T-helper 2 cell treated with Interferon-gamma antibody and Interleukin-4, amounts not matched to agents 5 μg/mL and 100 μg/mL, for 36 hours (primary cell): ENCODE data around the gene AP4M1.

ENCODE experiments used
- DNase-seq: peaks from one replicate; pipeline ENCODE4 v3.0.0; 2021; ENCODE audit warnings: low spot score
- H3K27ac Mint-ChIP-seq: one replicate; pipeline ENCODE4 v1.8.0; 2021; ENCODE audit warnings: mild to moderate bottlenecking, mixed read lengths
- H3K27me3 Mint-ChIP-seq: one replicate; pipeline ENCODE4 v1.8.0; 2021; ENCODE audit warnings: low read depth, mixed read lengths
- H3K36me3 Mint-ChIP-seq: one replicate; pipeline ENCODE4 v1.8.0; 2021; ENCODE audit warnings: low read depth, mixed read lengths
- H3K4me1 Mint-ChIP-seq: one replicate; pipeline ENCODE4 v1.8.0; 2021; ENCODE audit warnings: low read depth, mixed read lengths
- H3K4me3 Mint-ChIP-seq: one replicate; pipeline ENCODE4 v1.8.0; 2022; ENCODE audit warnings: mild to moderate bottlenecking, moderate library complexity, mixed read lengths
- H3K9me3 Mint-ChIP-seq: one replicate; pipeline ENCODE4 v1.8.0; 2021; ENCODE audit warnings: mixed read lengths

AP4M1 gene

DNA sequence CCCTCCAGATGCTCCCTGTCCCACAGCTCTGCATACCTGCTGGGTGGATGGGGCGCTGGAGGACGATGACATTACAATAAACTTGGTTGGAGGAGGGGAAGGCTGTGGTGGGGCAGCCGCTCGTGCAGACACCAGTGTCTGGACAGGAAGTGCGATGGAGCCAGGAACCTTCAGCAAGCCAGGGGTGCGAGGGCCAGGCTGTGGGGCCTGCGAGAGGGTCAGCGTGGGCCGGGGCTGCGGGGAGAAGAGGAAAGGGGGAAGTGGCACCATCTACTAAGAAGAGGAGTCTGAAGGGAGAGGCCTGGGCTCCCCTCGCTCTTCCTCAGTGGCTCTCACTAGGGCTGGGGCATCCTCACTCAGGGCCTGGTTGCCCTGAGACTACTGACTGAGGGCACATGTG is 6.4 kb downstream of the AP4M1 start:
- H3K36me3 Mint-ChIP-seq = peaks cover 34% of the 10 kb centered on the region
- H3K4me1 Mint-ChIP-seq = peaks cover 3% of the 10 kb centered on the region
- H3K27ac Mint-ChIP-seq = no peak overlapping the region
- no peak overlapping the region for H3K4me3 Mint-ChIP-seq
- no peak for DNase-seq
- H3K9me3 Mint-ChIP-seq = no peaks in the 10 kb centered on the region
- H3K27me3 Mint-ChIP-seq = no peaks in the 10 kb centered on the region

DNA sequence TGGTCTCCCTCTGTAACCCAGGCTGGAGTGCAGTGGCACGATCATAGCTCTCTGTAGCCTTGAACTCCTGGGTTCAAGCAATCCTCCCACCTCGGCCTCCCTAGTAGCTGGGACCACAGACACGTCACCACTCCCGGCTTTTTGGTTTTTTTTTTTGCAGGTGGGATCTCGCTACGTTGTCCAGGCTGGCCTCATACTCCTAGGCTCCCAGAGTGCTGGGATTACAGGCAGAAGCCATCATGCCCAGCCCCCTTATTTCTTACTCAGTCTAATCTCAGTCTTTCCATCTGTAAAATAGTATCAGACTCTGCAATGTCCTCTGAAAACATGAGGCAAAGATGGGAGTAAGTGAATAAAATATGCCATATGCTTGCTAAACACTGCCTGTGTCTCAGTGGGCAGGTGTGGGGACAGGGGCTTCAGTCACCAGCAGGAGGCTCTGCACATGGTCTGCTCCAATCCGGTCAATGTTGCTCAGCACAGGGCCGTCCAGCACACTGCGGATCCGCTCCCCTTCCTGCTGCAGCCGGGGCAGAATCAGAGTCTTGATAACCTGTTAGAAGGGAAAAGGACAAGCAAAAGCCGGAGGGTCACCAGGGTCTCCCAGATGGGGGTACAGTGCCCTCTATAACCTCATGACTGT is 8.2 kb downstream of the AP4M1 start:
- no peak for DNase-seq
- H3K36me3 Mint-ChIP-seq = peaks cover 39% of the 10 kb centered on the region
- no peak overlapping the region for H3K27ac Mint-ChIP-seq

DNA sequence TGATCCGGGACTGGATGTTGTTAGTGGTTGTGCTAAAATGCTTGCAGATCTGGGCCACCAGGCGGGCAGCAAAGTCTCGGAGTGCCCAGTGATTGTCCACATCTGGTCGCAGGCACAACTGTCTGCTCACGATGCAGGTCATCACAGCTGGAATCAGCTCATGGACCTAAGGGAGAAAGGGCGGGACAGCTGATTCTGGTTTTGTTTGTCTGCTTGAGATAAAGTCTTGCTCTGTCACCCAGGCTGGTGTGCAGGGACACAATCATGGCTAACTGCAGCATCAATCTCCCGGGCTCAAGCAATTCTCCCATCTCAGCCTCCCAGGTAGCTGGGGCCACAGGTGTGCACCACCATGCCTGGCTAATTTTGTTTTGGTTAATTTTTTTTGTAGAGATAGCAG is 9.7 kb downstream of the AP4M1 start:
- DNase-seq = no peak
- Mint-ChIP-seq H3K4me3 (no peak overlapping the region), H3K9me3 (no peaks in the 10 kb centered on the region), H3K27me3 (no peaks in the 10 kb centered on the region), H3K27ac (no peak overlapping the region), H3K36me3 (peaks cover 43% of the 10 kb centered on the region), H3K4me1 (no peaks in the 10 kb centered on the region)

More for the DNA sequence above, 8.2 kb downstream of the AP4M1 start:
- Mint-ChIP-seq H3K9me3 (no peaks in the 10 kb centered on the region), H3K4me1 (no peaks in the 10 kb centered on the region), H3K27me3 (no peaks in the 10 kb centered on the region), H3K4me3 (no peak overlapping the region)

GRCh38 chr7:100111914-100112313 is 10.5 kb downstream of the AP4M1 start:
- Mint-ChIP-seq H3K27me3 (no peaks in the 10 kb centered on the region), H3K36me3 (peaks cover 43% of the 10 kb centered on the region), H3K9me3 (no peaks in the 10 kb centered on the region), H3K4me3 (no peak overlapping the region), H3K4me1 (no peaks in the 10 kb centered on the region), H3K27ac (no peak overlapping the region)
- no peak for DNase-seq

- Mint-ChIP-seq H3K27ac (no peak overlapping the region), H3K4me3 (no peak overlapping the region), H3K27me3 (no peaks in the 10 kb centered on the region), H3K9me3 (no peaks in the 10 kb centered on the region), H3K4me1 (peaks cover 4% of the 10 kb centered on the region), H3K36me3 (peaks cover 30% of the 10 kb centered on the region)
- DNase-seq = no peak
Measured at GRCh38 chr7:100115026-100115425, 13.6 kb downstream of the AP4M1 start.

GRCh38 chr7:100118388-100119071 is 17.1 kb downstream of the AP4M1 start:
- Mint-ChIP-seq H3K9me3 (no peaks in the 10 kb centered on the region), H3K4me1 (peaks cover 11% of the 10 kb centered on the region), H3K27me3 (no peaks in the 10 kb centered on the region), H3K27ac (peak overlapping the region; percentile 97), H3K36me3 (peaks cover 13% of the 10 kb centered on the region), H3K4me3 (peak overlapping the region; percentile 96)
- no peak for DNase-seq

- Mint-ChIP-seq H3K27me3 (no peaks in the 10 kb centered on the region), H3K9me3 (no peaks in the 10 kb centered on the region)
Measured at GRCh38 chr7:100119072-100119969, 17.9 kb downstream of the AP4M1 start, which contains the start of the genes CNPY4 and TAF6. TSS of gene CNPY4 (plus strand) at chr7:100119634. CDS start at chr7:100119745, 111 bp downstream. TSS of gene TAF6 (minus strand) at chr7:100119358. CDS start at chr7:100114209, 5,149 bp downstream.

GRCh38 chr7:100119970-100120732 is 18.7 kb downstream of the AP4M1 start:
- H3K27ac Mint-ChIP-seq = peak overlapping the region; percentile 97
- peaks cover 20% of the 10 kb centered on the region for H3K36me3 Mint-ChIP-seq
- peak overlapping the region; percentile 96 for H3K4me3 Mint-ChIP-seq
- peak; percentile 71 for DNase-seq
- no peaks in the 10 kb centered on the region for H3K27me3 Mint-ChIP-seq
- H3K9me3 Mint-ChIP-seq = no peaks in the 10 kb centered on the region
- peaks cover 21% of the 10 kb centered on the region for H3K4me1 Mint-ChIP-seq

More at GRCh38 chr7:100119072-100119969, 17.9 kb downstream of the AP4M1 start, which contains the start of the genes CNPY4 and TAF6:
- H3K4me1 Mint-ChIP-seq = peaks cover 13% of the 10 kb centered on the region
- peak; percentile 93 for DNase-seq
- H3K27ac Mint-ChIP-seq = peak within 1 kb of the TSS; percentile 97
- H3K36me3 Mint-ChIP-seq = peaks cover 12% of the 10 kb centered on the region
- peak within 1 kb of the TSS; percentile 96 for H3K4me3 Mint-ChIP-seq

GRCh38 chr7:100120733-100121036 is 19.2 kb downstream of the AP4M1 start:
- H3K27ac Mint-ChIP-seq = peak overlapping the region; percentile 97
- H3K36me3 Mint-ChIP-seq = peaks cover 19% of the 10 kb centered on the region
- DNase-seq = no peak
- H3K9me3 Mint-ChIP-seq = no peaks in the 10 kb centered on the region
- peak overlapping the region; percentile 96 for H3K4me3 Mint-ChIP-seq
- H3K27me3 Mint-ChIP-seq = no peaks in the 10 kb centered on the region
- H3K4me1 Mint-ChIP-seq = peaks cover 25% of the 10 kb centered on the region

GRCh38 chr7:100122067-100122466 is 20.6 kb downstream of the AP4M1 start:
- Mint-ChIP-seq H3K4me1 (peaks cover 25% of the 10 kb centered on the region), H3K27ac (no peak overlapping the region)

DNA sequence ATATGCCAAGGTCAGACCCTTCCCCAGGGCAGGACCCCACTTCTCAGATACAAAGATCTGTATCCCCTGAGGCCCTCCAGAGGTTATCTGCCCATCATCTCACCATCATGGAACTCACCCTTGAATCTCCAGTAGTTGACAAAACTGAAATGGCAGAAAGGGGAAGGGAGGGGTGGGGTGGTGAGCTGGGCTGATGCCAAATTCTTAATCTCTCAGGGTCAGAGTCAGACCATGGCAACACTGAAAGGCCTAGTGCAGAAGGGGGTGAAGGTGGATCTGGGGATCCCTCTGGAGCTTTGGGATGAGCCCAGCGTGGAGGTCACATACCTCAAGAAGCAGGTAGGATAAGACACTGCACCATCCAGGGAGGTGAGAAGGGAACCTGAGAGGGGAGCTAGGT is 21.1 kb downstream of the AP4M1 start:
- H3K27me3 Mint-ChIP-seq = no peaks in the 10 kb centered on the region
- peaks cover 14% of the 10 kb centered on the region for H3K36me3 Mint-ChIP-seq
- no peaks in the 10 kb centered on the region for H3K9me3 Mint-ChIP-seq
- no peak for DNase-seq
- H3K27ac Mint-ChIP-seq = no peak overlapping the region
- H3K4me1 Mint-ChIP-seq = peaks cover 25% of the 10 kb centered on the region
- no peak overlapping the region for H3K4me3 Mint-ChIP-seq

More at GRCh38 chr7:100122067-100122466, 20.6 kb downstream of the AP4M1 start:
- Mint-ChIP-seq H3K27me3 (no peaks in the 10 kb centered on the region), H3K9me3 (no peaks in the 10 kb centered on the region), H3K4me3 (no peak overlapping the region), H3K36me3 (peaks cover 14% of the 10 kb centered on the region)
- DNase-seq = no peak

DNA sequence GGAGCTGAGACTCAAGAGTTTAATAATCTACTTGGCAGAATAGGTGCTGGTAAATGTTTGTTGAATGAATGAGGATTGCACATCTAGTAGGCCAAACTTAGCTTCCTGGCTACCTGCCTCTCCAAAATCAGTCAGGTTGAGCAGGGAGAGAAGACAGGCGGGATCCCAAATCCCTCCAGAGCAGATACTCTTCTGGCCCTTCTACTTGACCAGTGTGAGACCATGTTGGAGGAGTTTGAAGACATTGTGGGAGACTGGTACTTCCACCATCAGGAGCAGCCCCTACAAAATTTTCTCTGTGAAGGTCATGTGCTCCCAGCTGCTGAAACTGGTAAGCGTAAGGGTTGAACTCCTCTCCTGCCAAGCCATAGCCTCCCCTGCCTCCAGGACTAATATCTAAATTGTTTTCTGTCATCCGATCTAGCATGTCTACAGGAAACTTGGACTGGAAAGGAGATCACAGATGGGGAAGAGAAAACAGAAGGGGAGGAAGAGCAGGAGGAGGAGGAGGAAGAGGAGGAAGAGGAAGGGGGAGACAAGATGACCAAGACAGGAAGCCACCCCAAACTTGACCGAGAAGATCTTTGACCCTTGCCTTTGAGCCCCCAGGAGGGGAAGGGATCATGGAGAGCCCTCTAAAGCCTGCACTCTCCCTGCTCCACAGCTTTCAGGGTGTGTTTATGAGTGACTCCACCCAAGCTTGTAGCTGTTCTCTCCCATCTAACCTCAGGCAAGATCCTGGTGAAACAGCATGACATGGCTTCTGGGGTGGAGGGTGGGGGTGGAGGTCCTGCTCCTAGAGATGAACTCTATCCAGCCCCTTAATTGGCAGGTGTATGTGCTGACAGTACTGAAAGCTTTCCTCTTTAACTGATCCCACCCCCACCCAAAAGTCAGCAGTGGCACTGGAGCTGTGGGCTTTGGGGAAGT is 23.1 kb downstream of the AP4M1 start:
- Mint-ChIP-seq H3K9me3 (no peaks in the 10 kb centered on the region), H3K27me3 (no peaks in the 10 kb centered on the region), H3K4me1 (peaks cover 26% of the 10 kb centered on the region), H3K4me3 (peak overlapping the region; percentile 100), H3K27ac (peak overlapping the region; percentile 37), H3K36me3 (peaks cover 11% of the 10 kb centered on the region)
- no peak for DNase-seq
